ENCODE data around the gene DAPK2.

DAPK2 gene

GRCh38 chr15:63889831-63890230 is 156.5 kb downstream of the DAPK2 start:
- DNase-seq, result no peak

GRCh38 chr15:63888823-63889222 is 157.5 kb downstream of the DAPK2 start:
- DNase-seq, result no peak

- no peak for DNase-seq
Measured at GRCh38 chr15:63888146-63888545, 158.1 kb downstream of the DAPK2 start.

GRCh38 chr15:63887630-63888029 is 158.7 kb downstream of the DAPK2 start:
- no peak for DNase-seq

GRCh38 chr15:63884953-63885352 is 161.3 kb downstream of the DAPK2 start:
- no peak for DNase-seq

- no peak for DNase-seq
Measured at GRCh38 chr15:63881431-63881830, 164.9 kb downstream of the DAPK2 start.

- no peak for DNase-seq
Measured at GRCh38 chr15:63880744-63881143, 165.5 kb downstream of the DAPK2 start.

GRCh38 chr15:63879995-63880394 is 166.3 kb downstream of the DAPK2 start:
- no peak for DNase-seq

- DNase-seq, result no peak
Measured at GRCh38 chr15:63879211-63879610, 167.1 kb downstream of the DAPK2 start.

GRCh38 chr15:63877713-63878271 is 168.5 kb downstream of the DAPK2 start:
- no peak for DNase-seq

GRCh38 chr15:63876085-63876662 is 170.1 kb downstream of the DAPK2 start:
- no peak for DNase-seq

- DNase-seq, result no peak
Measured at GRCh38 chr15:63874616-63875015, 171.7 kb downstream of the DAPK2 start.

- DNase-seq, result peak in 1 of 2 experiments; percentile 40
Measured at GRCh38 chr15:63872759-63873510, 173.3 kb downstream of the DAPK2 start.

- no peak for DNase-seq
Measured at GRCh38 chr15:63870487-63871209, 175.6 kb downstream of the DAPK2 start.

GRCh38 chr15:63870043-63870394 is 176.3 kb downstream of the DAPK2 start:
- DNase-seq, result no peak

- DNase-seq, result no peak
Measured at GRCh38 chr15:63869371-63870042, 176.8 kb downstream of the DAPK2 start.

- DNase-seq, result no peak
Measured at GRCh38 chr15:63864186-63864585, 182.1 kb downstream of the DAPK2 start.

- no peak for DNase-seq
Measured at GRCh38 chr15:63861946-63862517, 184.3 kb downstream of the DAPK2 start.

- no peak for DNase-seq
Measured at GRCh38 chr15:63860555-63860954, 185.7 kb downstream of the DAPK2 start.

- DNase-seq, result peak; percentile 81 to 95
Measured at GRCh38 chr15:63860155-63860554, 186.1 kb downstream of the DAPK2 start.

- no peak for DNase-seq
Measured at GRCh38 chr15:63858881-63859280, 187.4 kb downstream of the DAPK2 start.

- no peak for DNase-seq
Measured at GRCh38 chr15:63858448-63858847, 187.8 kb downstream of the DAPK2 start.

GRCh38 chr15:63857461-63857856 is 188.8 kb downstream of the DAPK2 start:
- DNase-seq, result peak; percentile 83 to 95

Data from NCI-H524 (cell line).